OCI-LY1 (cell line): ENCODE measurements around the gene ZNF768.
A peak's percentile ranks its signal among the peaks of the same experiment; 100 is the strongest.

Experiments used
- H2AFZ ChIP-seq: fragments of 200-600 bp; sonication (generic), shearing (Covaris generic); 2 replicates; pipeline ENCODE4 v1.6.0; 2014; ENCODE audit warnings: antibody characterized with exemption, mild to moderate bottlenecking, low read length
- H3F3A ChIP-seq: fragments of 200-600 bp; sonication (generic), shearing (Covaris generic); 2 replicates; pipeline ENCODE4 v1.6.0; 2014; ENCODE audit warnings: mild to moderate bottlenecking, antibody characterized with exemption, low read length, moderate library complexity; ENCODE audit not compliant: insufficient read depth
- H3K27ac ChIP-seq: fragments of 200-600 bp; sonication (generic); 2 replicates; pipeline ENCODE4 v1.5.1; 2014; ENCODE audit warnings: low read length, mixed run types, mild to moderate bottlenecking, low read depth; ENCODE audit not compliant: poor library complexity, severe bottlenecking
- H3K27me3 ChIP-seq: fragments of 200-600 bp; sonication (generic); 2 replicates; pipeline ENCODE4 v1.6.0; 2014; ENCODE audit warnings: antibody characterized with exemption, mild to moderate bottlenecking, low read length, moderate library complexity; ENCODE audit not compliant: insufficient read depth
- H3K36me3 ChIP-seq: fragments of 200-600 bp; sonication (generic); 2 replicates; pipeline ENCODE4 v1.6.1; 2014; ENCODE audit warnings: mild to moderate bottlenecking, antibody characterized with exemption, low read length, moderate library complexity, mixed read lengths; ENCODE audit not compliant: insufficient read depth
- H3K4me1 ChIP-seq: fragments of 200-600 bp; sonication (generic); 2 replicates; pipeline ENCODE4 v1.5.1; 2014; ENCODE audit warnings: mild to moderate bottlenecking, low read length, moderate library complexity; ENCODE audit not compliant: insufficient read depth, severe bottlenecking
- H3K4me2 ChIP-seq: fragments of 200-600 bp; sonication (generic), shearing (Covaris generic); 2 replicates; pipeline ENCODE4 v1.6.1; 2014; ENCODE audit warnings: low read length
- H3K4me3 ChIP-seq: fragments of 200-600 bp; sonication (generic); 2 replicates; pipeline ENCODE4 v1.5.1; 2014; ENCODE audit warnings: low read length, low read depth, mild to moderate bottlenecking, mixed read lengths; ENCODE audit not compliant: poor library complexity, severe bottlenecking
- H3K79me2 ChIP-seq: fragments of 200-600 bp; shearing (Covaris generic); 2 replicates; pipeline ENCODE4 v1.6.1; 2016; ENCODE audit warnings: mixed run types, low read length, mixed read lengths; ENCODE audit not compliant: insufficient read depth
- H3K9ac ChIP-seq: fragments of 200-600 bp; sonication (generic), shearing (Covaris generic); 2 replicates; pipeline ENCODE4 v1.6.1; 2014; ENCODE audit warnings: mild to moderate bottlenecking, low read length, mixed read lengths
- H3K9me2 ChIP-seq: fragments of 200-600 bp; sonication (generic), shearing (Covaris generic); 2 replicates; pipeline ENCODE4 v1.6.1; 2014; ENCODE audit warnings: low read depth, mild to moderate bottlenecking, low read length, mixed read lengths
- H3K9me3 ChIP-seq: fragments of 200-600 bp; shearing (Covaris generic); 2 replicates; pipeline ENCODE4 v1.6.1; 2014; ENCODE audit warnings: low read length, mixed read lengths
- H4K20me1 ChIP-seq: fragments of 200-600 bp; sonication (generic), shearing (Covaris generic); 2 replicates; pipeline ENCODE4 v1.6.0; 2016; ENCODE audit warnings: mild to moderate bottlenecking, low read length; ENCODE audit not compliant: insufficient read depth
- CTCF ChIP-seq: fragments of 200-600 bp; sonication (generic), shearing (Covaris generic); IDR thresholded peaks from 2 replicates; pipeline ENCODE4 v1.5.1; 2017; ENCODE audit warnings: mild to moderate bottlenecking, antibody characterized with exemption, low read length, moderate library complexity, mixed read lengths
- EZH2 ChIP-seq: fragments of 200-600 bp; sonication (generic), shearing (Covaris generic); IDR thresholded peaks from 2 replicates; pipeline ENCODE4 v1.8.0; 2017; ENCODE audit warnings: borderline replicate concordance, mixed run types, mild to moderate bottlenecking, antibody characterized with exemption, low read length, moderate library complexity, mixed read lengths

The ZNF768 gene

GRCh38 chr16:30570636-30571444, 44.5 kb upstream of the ZNF768 start:
- Histone ChIP-seq H3K4me1 (peaks cover 51% of the 10 kb centered on the region), H3K27me3 (no peaks in the 10 kb centered on the region), H3K9me2 (no peaks in the 10 kb centered on the region), H3F3A (no peaks in the 10 kb centered on the region), H4K20me1 (no peaks in the 10 kb centered on the region), H3K27ac (peak overlapping the region; percentile 67), H3K9me3 (no peaks in the 10 kb centered on the region), H3K36me3 (no peaks in the 10 kb centered on the region), H3K79me2 (peaks cover 23% of the 10 kb centered on the region), H3K9ac (peak overlapping the region; percentile 91), H3K4me3 (peak overlapping the region; percentile 89), H3K4me2 (peak overlapping the region; percentile 86), H2AFZ (no peak overlapping the region)
- TF ChIP-seq CTCF (no peak), EZH2 (no peak)

GRCh38 chr16:30569746-30570635, 43.6 kb upstream of the ZNF768 start:
- Histone ChIP-seq H3K27ac (no peak overlapping the region), H3K4me2 (no peak overlapping the region), H3F3A (no peaks in the 10 kb centered on the region), H3K27me3 (no peaks in the 10 kb centered on the region), H4K20me1 (no peaks in the 10 kb centered on the region), H3K9me3 (no peaks in the 10 kb centered on the region), H3K79me2 (peaks cover 20% of the 10 kb centered on the region), H3K9me2 (no peaks in the 10 kb centered on the region), H2AFZ (no peak overlapping the region), H3K4me1 (peaks cover 50% of the 10 kb centered on the region), H3K36me3 (no peaks in the 10 kb centered on the region), H3K4me3 (no peak overlapping the region), H3K9ac (no peak overlapping the region)
- TF ChIP-seq EZH2 (no peak), CTCF (no peak)

GRCh38 chr16:30569281-30569680, 42.9 kb upstream of the ZNF768 start:
- H3F3A ChIP-seq = no peaks in the 10 kb centered on the region
- H3K4me1 ChIP-seq = peaks cover 43% of the 10 kb centered on the region
- H3K9ac ChIP-seq = no peak overlapping the region
- no peak for TF ChIP-seq EZH2
- TF ChIP-seq CTCF = no peak
- H3K79me2 ChIP-seq = peaks cover 13% of the 10 kb centered on the region
- no peaks in the 10 kb centered on the region for H3K36me3 ChIP-seq
- H3K9me2 ChIP-seq = no peaks in the 10 kb centered on the region
- no peak overlapping the region for H3K27ac ChIP-seq
- H3K4me2 ChIP-seq = no peak overlapping the region
- no peaks in the 10 kb centered on the region for H3K9me3 ChIP-seq
- H2AFZ ChIP-seq = no peak overlapping the region
- no peaks in the 10 kb centered on the region for H4K20me1 ChIP-seq
- no peaks in the 10 kb centered on the region for H3K27me3 ChIP-seq
- no peak overlapping the region for H3K4me3 ChIP-seq
